Activated naive CD4-positive, alpha-beta T cell treated with anti-CD3 and anti-CD28 coated beads, Interleukin-2, amount 10 ng/mL, durations not matched to agents 7 days and 5 days (primary cell): ENCODE data around the gene NCOR1.

ENCODE experiments used
- CTCF ChIA-PET: fragments of 350-600 bp; sonication (Branson Sonifier 250); formaldehyde crosslinking; loops from one replicate; lab custom pipeline; 2021; ENCODE audit warnings: antibody characterized with exemption; lab: Charles Lee
- DNase-seq: peaks from one replicate; pipeline ENCODE4 v3.0.0-alpha.2; 2020
- H3K27ac Mint-ChIP-seq: one replicate; pipeline ENCODE4 v1.8.0; 2021; ENCODE audit warnings: mild to moderate bottlenecking, moderate library complexity, mixed read lengths
- H3K27me3 Mint-ChIP-seq: one replicate; pipeline ENCODE4 v1.8.0; 2021; ENCODE audit warnings: mild to moderate bottlenecking, mixed read lengths
- H3K36me3 Mint-ChIP-seq: one replicate; pipeline ENCODE4 v1.8.0; 2021; ENCODE audit warnings: mixed read lengths
- H3K4me1 Mint-ChIP-seq: one replicate; pipeline ENCODE4 v1.8.0; 2021; ENCODE audit warnings: mixed read lengths
- H3K4me3 Mint-ChIP-seq: one replicate; pipeline ENCODE4 v1.8.0; 2021; ENCODE audit warnings: mild to moderate bottlenecking, moderate library complexity, mixed read lengths
- H3K9me3 Mint-ChIP-seq: one replicate; pipeline ENCODE4 v1.8.0; 2021; ENCODE audit warnings: mixed read lengths

The NCOR1 gene

DNA sequence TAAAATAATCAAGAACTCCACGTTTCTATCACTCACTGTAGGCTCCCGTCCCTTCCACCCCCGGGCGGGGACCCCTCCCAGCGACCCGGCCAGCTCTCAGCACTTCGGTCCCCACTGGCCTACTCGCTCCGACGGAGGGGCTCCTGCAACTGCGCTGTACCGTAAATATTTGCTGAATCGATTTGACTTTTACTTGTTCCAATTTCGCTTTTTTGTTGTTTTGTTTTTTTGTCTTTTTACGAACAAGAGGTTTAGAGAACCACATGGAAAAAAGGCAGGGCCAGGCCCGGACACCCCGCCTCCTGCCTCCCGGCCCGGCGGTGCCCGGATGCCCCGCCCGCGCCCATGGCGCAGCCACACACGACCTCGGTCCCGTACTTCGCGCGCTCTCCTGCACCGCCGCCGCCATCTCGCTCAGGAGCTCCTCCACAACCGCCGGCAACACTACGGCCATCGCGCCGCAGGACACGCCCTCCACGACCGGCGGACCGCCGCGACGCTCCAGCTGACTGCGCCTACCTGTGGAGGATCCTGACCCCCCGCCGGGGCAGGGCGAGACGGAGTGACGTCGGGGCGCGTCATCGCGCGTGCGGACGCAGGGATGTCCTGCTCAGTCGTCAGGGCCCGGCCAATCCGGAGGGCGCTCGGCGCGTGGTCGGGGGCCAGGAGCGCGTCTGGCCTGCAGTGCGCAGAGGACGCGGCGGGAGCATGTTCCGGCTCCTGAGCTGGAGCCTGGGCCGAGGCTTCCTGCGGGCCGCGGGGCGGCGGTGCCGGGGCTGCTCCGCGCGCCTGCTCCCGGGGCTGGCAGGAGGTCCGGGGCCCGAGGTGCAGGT lies 216.0 kb downstream of the NCOR1 start, which contains the start of the genes TTC19 and ZSWIM7:
Gene TTC19, plus strand, starts transcription at position 684 of the 833 bp plus-strand sequence. Its CDS starts 25 bp downstream, at position 709.
Gene ZSWIM7, minus strand, starts transcription at position 564 of the 833 bp plus-strand sequence. Its CDS starts 110 bp downstream, at position 454.
- Mint-ChIP-seq H3K27ac (peak within 1 kb of the TSS; percentile 98), H3K4me1 (peaks cover 41% of the 10 kb centered on the region), H3K4me3 (peak within 1 kb of the TSS; percentile 89), H3K27me3 (no peaks in the 10 kb centered on the region), H3K9me3 (no peaks in the 10 kb centered on the region), H3K36me3 (peaks cover 36% of the 10 kb centered on the region)
- CTCF ChIA-PET = interaction anchor here (0.7 to 2.7 kb wide), 6 partner anchors 29 to 501 kb away, joined by 3 to 14 read pairs (median 7); partner anchors contain the start of gene ADORA2B
- DNase-seq = peak; percentile 96

DNA sequence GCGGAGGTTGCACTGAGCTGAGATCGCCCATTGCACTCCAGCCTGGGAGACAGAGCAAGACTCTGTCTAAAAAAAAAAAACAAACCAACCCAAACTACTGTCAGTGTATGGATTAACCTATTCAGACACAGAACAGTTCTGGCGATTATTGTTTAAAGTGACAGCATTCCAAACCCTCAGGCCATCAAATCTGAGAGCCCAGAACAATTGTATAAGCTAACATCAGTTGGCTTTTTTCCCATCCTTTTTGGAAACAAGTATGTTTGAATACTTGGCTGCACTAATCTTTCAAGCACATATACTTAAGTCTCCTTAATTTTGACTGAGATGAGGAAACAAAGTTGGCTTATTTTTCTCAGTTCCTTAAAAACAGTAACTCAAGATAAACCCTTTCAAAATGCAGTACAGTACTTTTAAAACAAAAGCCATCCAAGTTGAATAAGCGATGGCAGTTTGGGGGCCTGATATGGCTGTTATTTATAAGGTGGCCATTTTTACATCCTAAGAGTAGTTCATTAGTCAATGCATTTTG lies 217.2 kb downstream of the NCOR1 start:
- H3K36me3 Mint-ChIP-seq = peaks cover 26% of the 10 kb centered on the region
- H3K27me3 Mint-ChIP-seq = no peaks in the 10 kb centered on the region
- no peaks in the 10 kb centered on the region for H3K9me3 Mint-ChIP-seq
- H3K4me1 Mint-ChIP-seq = peaks cover 35% of the 10 kb centered on the region
- peak overlapping the region; percentile 87 for H3K4me3 Mint-ChIP-seq
- CTCF ChIA-PET = interaction anchor here (0.9 to 4.3 kb wide), 5 partner anchors 39 to 169 kb away, joined by 3 to 19 read pairs (median 6); partner anchors contain the start of gene ADORA2B
- no peak for DNase-seq
- H3K27ac Mint-ChIP-seq = peak overlapping the region; percentile 97

DNA sequence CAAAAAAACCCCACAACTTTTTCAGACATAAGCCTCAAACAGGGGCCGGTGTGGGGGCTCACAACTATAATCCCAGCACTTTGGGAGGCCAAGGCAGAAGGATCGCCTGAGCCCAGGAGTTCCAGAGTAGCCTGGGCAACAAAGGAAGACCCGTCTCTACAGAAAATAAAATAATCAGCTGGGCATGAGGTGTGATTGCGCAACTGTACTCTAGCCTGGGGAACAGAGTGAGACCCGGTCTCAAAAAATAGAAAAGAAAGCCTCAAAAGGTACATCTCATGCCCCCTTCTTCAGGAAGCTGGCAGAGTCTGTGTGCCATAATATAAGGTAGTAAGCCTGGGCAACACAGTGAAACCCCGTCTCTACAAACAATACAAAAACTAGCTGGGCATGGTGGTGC lies 219.0 kb downstream of the NCOR1 start:
- Mint-ChIP-seq H3K36me3 (peaks cover 9% of the 10 kb centered on the region), H3K4me1 (peaks cover 23% of the 10 kb centered on the region), H3K4me3 (no peak overlapping the region), H3K9me3 (no peaks in the 10 kb centered on the region), H3K27me3 (no peaks in the 10 kb centered on the region), H3K27ac (no peak overlapping the region)
- CTCF ChIA-PET = interaction anchor here (1.1 to 4.3 kb wide), 2 partner anchors 52 to 168 kb away, joined by 5 to 19 read pairs; partner anchors contain the start of gene ADORA2B
- DNase-seq = no peak

- peaks cover 35% of the 10 kb centered on the region for H3K36me3 Mint-ChIP-seq
- CTCF ChIA-PET = no interaction called here
Measured at GRCh38 chr17:15981646-15982580, 233.4 kb downstream of the NCOR1 start.

DNA sequence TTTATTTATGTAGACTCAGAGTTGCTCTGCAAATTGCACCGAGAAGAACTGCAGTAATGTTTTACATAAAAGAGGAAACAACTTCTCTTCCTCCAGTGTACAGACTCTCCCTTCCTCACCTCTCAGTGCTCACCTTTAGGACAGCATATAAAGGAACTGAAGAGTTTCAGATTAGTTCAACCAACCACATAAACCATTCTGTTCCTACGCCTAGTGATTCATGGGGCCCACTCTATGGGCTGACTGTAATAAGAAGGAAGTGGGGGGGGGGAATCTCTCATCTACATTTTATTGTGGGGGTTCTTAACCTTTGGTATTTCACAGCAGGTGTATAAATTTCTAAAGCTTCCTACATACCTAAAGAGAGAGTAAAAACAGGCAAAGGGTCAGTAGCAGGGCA lies 234.1 kb downstream of the NCOR1 start:
- peaks cover 20% of the 10 kb centered on the region for H3K4me1 Mint-ChIP-seq
- CTCF ChIA-PET = interaction anchor here (1.0 kb wide), 1 partner anchor 23 kb away, joined by 3 read pairs; no protein-coding TSS in a partner anchor
- H3K9me3 Mint-ChIP-seq = no peaks in the 10 kb centered on the region
- no peak overlapping the region for H3K27ac Mint-ChIP-seq
- no peak for DNase-seq
- H3K4me3 Mint-ChIP-seq = no peak overlapping the region
- H3K36me3 Mint-ChIP-seq = peaks cover 31% of the 10 kb centered on the region
- no peaks in the 10 kb centered on the region for H3K27me3 Mint-ChIP-seq

More at GRCh38 chr17:15981646-15982580, 233.4 kb downstream of the NCOR1 start:
- DNase-seq = no peak
- H3K9me3 Mint-ChIP-seq = no peaks in the 10 kb centered on the region
- H3K4me3 Mint-ChIP-seq = no peak overlapping the region
- H3K27me3 Mint-ChIP-seq = no peaks in the 10 kb centered on the region
- no peak overlapping the region for H3K27ac Mint-ChIP-seq
- H3K4me1 Mint-ChIP-seq = peaks cover 20% of the 10 kb centered on the region
